ENCODE measurements around the gene RLF. TPM values are rescaled to one million over a fixed set of nuclear protein-coding genes. Genes with fewer than 3 reads are reported as not detected.

Gene RLF
- total RNA-seq, 1 donor from 2014 or later, result 18.0 TPM

DNA sequence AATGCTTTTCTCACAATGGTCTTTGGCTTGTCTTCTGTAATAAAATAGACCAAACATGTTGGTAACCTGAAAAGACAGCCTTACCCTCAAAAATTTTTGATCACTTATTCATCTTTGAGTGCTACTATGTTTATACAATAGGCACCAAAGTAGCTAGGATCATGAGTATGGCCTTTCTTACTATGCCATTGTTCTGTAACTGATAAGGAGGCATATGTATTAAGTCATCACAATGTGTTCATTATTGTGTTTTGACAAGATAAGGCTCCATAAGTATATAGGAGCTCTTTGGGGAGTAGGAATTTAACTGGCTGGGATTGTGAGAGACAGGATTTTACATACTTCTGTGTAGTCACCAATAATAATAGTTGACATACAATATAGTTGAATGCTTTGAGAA, 87.2 kb downstream of the RLF start:
- no peak overlapping the region for H3K4me3 Mint-ChIP-seq (ENCODE audit: unreplicated experiment)
- no peaks in the 10 kb centered on the region for H3K4me1 Mint-ChIP-seq (ENCODE audit: unreplicated experiment)
- no peaks in the 10 kb centered on the region for H3K36me3 Mint-ChIP-seq (ENCODE audit: low read depth, unreplicated experiment)
- peaks cover 3% of the 10 kb centered on the region for H3K27me3 Mint-ChIP-seq (ENCODE audit: unreplicated experiment)
- TF ChIP-seq, protein P1, sequence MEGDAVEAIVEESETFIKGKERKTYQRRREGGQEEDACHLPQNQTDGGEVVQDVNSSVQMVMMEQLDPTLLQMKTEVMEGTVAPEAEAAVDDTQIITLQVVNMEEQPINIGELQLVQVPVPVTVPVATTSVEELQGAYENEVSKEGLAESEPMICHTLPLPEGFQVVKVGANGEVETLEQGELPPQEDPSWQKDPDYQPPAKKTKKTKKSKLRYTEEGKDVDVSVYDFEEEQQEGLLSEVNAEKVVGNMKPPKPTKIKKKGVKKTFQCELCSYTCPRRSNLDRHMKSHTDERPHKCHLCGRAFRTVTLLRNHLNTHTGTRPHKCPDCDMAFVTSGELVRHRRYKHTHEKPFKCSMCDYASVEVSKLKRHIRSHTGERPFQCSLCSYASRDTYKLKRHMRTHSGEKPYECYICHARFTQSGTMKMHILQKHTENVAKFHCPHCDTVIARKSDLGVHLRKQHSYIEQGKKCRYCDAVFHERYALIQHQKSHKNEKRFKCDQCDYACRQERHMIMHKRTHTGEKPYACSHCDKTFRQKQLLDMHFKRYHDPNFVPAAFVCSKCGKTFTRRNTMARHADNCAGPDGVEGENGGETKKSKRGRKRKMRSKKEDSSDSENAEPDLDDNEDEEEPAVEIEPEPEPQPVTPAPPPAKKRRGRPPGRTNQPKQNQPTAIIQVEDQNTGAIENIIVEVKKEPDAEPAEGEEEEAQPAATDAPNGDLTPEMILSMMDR (IDR thresholded peaks at IDR 0.05; ENCODE audit: unreplicated experiment), result no peak
- no peak overlapping the region for H3K27ac Mint-ChIP-seq (ENCODE audit: unreplicated experiment)
- no peak for DNase-seq (ENCODE audit: low spot score)
- H3K9me3 Mint-ChIP-seq (ENCODE audit: unreplicated experiment), result no peaks in the 10 kb centered on the region

GRCh38 chr1:40251456-40251855, 90.3 kb downstream of the RLF start:
- Mint-ChIP-seq H3K4me3 (ENCODE audit: unreplicated experiment) (no peak overlapping the region), H3K27ac (ENCODE audit: unreplicated experiment) (no peak overlapping the region), H3K36me3 (ENCODE audit: low read depth, unreplicated experiment) (no peaks in the 10 kb centered on the region), H3K27me3 (ENCODE audit: unreplicated experiment) (peaks cover 3% of the 10 kb centered on the region), H3K4me1 (ENCODE audit: unreplicated experiment) (no peaks in the 10 kb centered on the region), H3K9me3 (ENCODE audit: unreplicated experiment) (no peaks in the 10 kb centered on the region)
- DNase-seq (ENCODE audit: low spot score), result no peak
- TF ChIP-seq, protein P1 (IDR thresholded peaks at IDR 0.05; ENCODE audit: unreplicated experiment), result no peak

- Mint-ChIP-seq H3K27ac (ENCODE audit: unreplicated experiment) (no peak overlapping the region), H3K36me3 (ENCODE audit: low read depth, unreplicated experiment) (no peaks in the 10 kb centered on the region), H3K9me3 (ENCODE audit: unreplicated experiment) (no peaks in the 10 kb centered on the region), H3K4me3 (ENCODE audit: unreplicated experiment) (no peak overlapping the region), H3K4me1 (ENCODE audit: unreplicated experiment) (peaks cover 2% of the 10 kb centered on the region), H3K27me3 (ENCODE audit: unreplicated experiment) (peaks cover 8% of the 10 kb centered on the region)
- TF ChIP-seq, protein P1 (IDR thresholded peaks at IDR 0.05; ENCODE audit: unreplicated experiment), result no peak
- no peak for DNase-seq (ENCODE audit: low spot score)
These were observed 91.4 kb downstream of the RLF start for GRCh38 chr1:40252601-40253000.

DNA sequence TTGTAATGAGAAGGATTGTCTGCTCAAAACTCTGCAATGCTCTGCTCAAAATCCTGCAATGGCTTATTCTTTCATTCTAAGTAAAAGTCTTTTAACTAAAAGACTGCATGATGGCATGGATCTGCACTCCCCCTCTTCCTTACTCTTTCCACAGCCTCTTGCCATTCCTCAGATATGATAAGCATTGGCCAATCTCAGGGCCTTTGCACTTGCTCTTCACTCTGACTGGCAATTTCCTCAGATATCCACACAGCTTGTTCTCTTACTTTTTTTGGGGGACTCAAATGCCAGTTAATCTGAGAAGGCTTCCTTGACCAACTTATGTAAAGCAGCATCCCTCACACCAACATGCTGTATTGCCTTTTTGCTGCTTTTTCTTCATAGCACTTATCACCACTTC, 94.0 kb downstream of the RLF start:
- no peaks in the 10 kb centered on the region for H3K36me3 Mint-ChIP-seq (ENCODE audit: low read depth, unreplicated experiment)
- peaks cover 14% of the 10 kb centered on the region for H3K27me3 Mint-ChIP-seq (ENCODE audit: unreplicated experiment)
- H3K4me3 Mint-ChIP-seq (ENCODE audit: unreplicated experiment), result no peak overlapping the region

GRCh38 chr1:40256401-40257084, 95.4 kb downstream of the RLF start:
- peaks cover 11% of the 10 kb centered on the region for H3K36me3 Mint-ChIP-seq (ENCODE audit: low read depth, unreplicated experiment)
- H3K27me3 Mint-ChIP-seq (ENCODE audit: unreplicated experiment), result peaks cover 14% of the 10 kb centered on the region
- peaks cover 6% of the 10 kb centered on the region for H3K4me1 Mint-ChIP-seq (ENCODE audit: unreplicated experiment)
- peak overlapping the region; percentile 99 for H3K27ac Mint-ChIP-seq (ENCODE audit: unreplicated experiment)
- TF ChIP-seq, protein P1 (IDR thresholded peaks at IDR 0.05; ENCODE audit: unreplicated experiment), result no peak
- no peak for DNase-seq (ENCODE audit: low spot score)
- no peaks in the 10 kb centered on the region for H3K9me3 Mint-ChIP-seq (ENCODE audit: unreplicated experiment)
- H3K4me3 Mint-ChIP-seq (ENCODE audit: unreplicated experiment), result peak overlapping the region; percentile 97

More for the DNA sequence above, 94.0 kb downstream of the RLF start:
- H3K9me3 Mint-ChIP-seq (ENCODE audit: unreplicated experiment), result no peaks in the 10 kb centered on the region
- H3K27ac Mint-ChIP-seq (ENCODE audit: unreplicated experiment), result no peak overlapping the region
- H3K4me1 Mint-ChIP-seq (ENCODE audit: unreplicated experiment), result peaks cover 6% of the 10 kb centered on the region
- no peak for DNase-seq (ENCODE audit: low spot score)
- TF ChIP-seq, protein P1 (IDR thresholded peaks at IDR 0.05; ENCODE audit: unreplicated experiment), result no peak

Measured in endothelial cell (in vitro differentiated cells).